Smooth muscle cell of the brain vasculature (primary cell): Measurements from ENCODE around the gene MFAP3.
"Not testable (repeated sequence)": the region's sequence is repeated elsewhere in the genome, so short reads cannot be mapped to it uniquely, and the experiment has no call there.

Experiments used
- DNase-seq: peaks from one replicate; pipeline ENCODE4 v3.0.0-alpha.2; 2012; ENCODE audit warnings: low read depth, low spot score

MFAP3 gene

GRCh38 chr5:154038707-154039457 is at the start of gene MFAP3, which contains the start of gene FAM114A2:
TSS of gene MFAP3 (plus strand) at chr5:154038967. CDS start at chr5:154049723, 10,756 bp downstream.
TSS of gene FAM114A2 (minus strand) at chr5:154038910. CDS start at chr5:154034953, 3,957 bp downstream.
- peak; percentile 45 for DNase-seq

DNA sequence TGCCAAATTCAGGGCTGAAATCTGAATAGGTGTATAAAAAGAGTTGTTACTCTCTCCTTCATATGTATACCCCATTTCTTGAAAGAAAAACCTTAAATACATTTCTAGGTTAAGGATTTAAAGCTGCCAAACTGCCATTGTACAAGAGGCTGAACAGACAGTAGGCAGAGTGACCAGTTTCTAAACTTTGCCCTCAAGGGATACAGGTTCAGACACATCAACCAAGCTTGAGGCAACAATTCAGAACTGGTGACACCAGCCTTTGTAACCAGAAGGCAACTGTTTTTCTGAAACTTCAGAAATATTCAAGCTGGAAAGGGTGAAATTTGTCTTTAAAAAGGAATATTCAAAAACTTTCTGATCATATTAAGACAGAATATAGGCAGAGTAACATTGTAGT is 47.6 kb upstream of the MFAP3 start:
- DNase-seq, result no peak

DNA sequence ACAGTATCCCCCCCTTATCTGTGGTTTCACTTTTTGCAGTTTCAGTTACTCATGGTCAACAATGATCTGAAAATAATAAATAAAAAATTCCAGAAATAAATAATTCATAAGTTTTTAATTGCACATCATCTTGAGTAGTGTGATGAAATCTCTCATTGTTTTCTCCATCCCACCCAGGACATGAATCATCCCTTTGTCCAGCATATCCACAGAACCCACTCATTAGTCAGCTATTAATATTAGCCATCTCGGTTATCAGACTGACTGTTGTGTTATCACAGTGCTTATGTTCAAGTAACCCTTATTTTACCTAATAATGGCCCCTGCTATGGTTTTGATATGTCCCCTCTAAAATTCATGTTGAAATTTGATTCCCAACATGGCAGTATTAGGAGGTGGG is 40.8 kb upstream of the MFAP3 start:
- no peak for DNase-seq

GRCh38 chr5:153998768-153999167 is 40.0 kb upstream of the MFAP3 start:
- DNase-seq, result no peak

GRCh38 chr5:153999995-154000394 is 38.8 kb upstream of the MFAP3 start:
- no peak for DNase-seq

- DNase-seq, result no peak
Observed at GRCh38 chr5:154000703-154001102, 38.1 kb upstream of the MFAP3 start.

GRCh38 chr5:154002093-154002492 is 36.7 kb upstream of the MFAP3 start:
- no peak for DNase-seq

- DNase-seq, result no peak
Observed at GRCh38 chr5:154002511-154003020, 36.2 kb upstream of the MFAP3 start.

DNA sequence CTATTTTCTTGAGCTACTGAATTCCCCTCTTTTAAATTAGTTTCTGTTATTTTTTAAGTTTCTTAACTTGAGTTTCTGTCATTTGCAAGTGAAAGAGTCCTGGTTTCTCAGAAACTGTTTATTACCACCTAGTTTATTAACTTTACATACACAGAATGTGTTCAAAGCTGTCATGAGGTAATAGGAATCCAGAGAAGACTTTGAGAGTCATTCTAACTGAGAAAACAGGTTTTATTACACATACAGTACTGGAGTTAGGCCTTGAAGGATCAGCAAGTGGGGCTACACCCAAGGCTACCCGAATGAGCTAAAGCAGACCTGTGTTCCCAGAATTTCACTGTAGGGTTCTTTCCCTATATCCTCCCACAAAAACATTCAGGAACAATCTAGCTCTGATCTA is 33.1 kb upstream of the MFAP3 start:
- DNase-seq, result no peak

- no peak for DNase-seq
Observed at GRCh38 chr5:154010660-154011059, 28.1 kb upstream of the MFAP3 start.

- DNase-seq, result no peak
Observed at GRCh38 chr5:154015071-154015693, 23.6 kb upstream of the MFAP3 start.

DNA sequence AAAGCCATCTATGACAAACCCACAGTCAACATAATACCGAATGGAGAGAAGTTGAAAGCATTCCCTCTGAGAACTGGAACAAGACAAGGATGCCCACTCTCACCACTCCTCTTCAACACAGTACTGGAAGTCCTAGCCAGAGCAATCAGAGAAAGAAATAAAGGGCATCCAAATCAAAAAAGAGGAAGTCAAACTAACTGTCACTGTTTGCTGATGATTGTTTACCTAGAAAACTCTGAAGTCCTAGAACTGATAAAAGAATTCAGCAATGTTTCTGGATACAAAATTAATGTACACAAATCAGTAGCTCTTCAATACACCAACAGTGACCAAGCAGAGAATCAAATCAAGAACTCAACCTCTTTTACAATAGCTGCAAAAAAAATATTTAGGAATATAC is 19.8 kb upstream of the MFAP3 start:
- not testable (repeated sequence) for DNase-seq

- no peak for DNase-seq
Observed at GRCh38 chr5:154025951-154026350, 12.8 kb upstream of the MFAP3 start.

GRCh38 chr5:154031937-154032489 is 6.8 kb upstream of the MFAP3 start:
- no peak for DNase-seq

- no peak for DNase-seq
Observed at GRCh38 chr5:154034944-154035343, 3.8 kb upstream of the MFAP3 start.

DNA sequence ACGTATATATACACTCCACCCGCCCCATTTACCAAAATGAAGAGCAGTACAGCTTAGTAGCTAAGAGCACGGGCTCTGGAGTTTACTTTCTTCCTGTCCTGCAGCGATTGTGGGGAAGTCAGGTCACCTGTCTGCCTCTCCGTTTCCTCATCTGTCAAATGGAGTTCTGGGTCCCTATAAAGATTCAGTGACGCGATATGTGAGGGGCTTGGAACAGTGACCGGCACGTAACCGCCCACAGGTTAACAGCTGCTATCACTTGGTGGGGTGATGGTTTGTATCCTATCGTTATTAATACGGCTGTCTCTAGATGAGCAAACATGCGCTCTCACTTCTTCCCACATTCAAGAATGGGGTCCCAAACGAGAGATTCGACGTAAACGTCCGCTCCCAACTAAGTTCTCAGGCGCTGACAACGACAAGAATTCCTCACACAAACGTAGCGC is 483 bp upstream of the MFAP3 start:
- peak; percentile 3 for DNase-seq

DNA sequence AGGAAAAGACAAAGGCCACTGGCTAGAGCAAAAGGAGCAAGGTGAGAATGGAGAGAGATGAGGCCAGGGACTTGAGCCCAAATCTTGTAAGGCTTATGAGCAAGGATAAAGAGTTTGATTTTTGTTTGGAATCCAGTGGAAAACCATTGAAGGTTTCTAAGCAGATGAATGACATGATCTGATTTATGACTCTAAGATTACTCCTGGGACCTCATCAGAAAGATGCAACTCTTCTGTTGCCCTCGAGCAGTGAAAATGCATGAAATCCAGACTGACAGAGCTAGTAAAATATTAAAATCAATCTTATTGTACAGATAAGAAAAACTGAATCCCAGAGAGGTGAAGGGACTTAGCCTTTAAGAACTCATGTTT is 677 bp downstream of the MFAP3 start:
- DNase-seq, result no peak

DNA sequence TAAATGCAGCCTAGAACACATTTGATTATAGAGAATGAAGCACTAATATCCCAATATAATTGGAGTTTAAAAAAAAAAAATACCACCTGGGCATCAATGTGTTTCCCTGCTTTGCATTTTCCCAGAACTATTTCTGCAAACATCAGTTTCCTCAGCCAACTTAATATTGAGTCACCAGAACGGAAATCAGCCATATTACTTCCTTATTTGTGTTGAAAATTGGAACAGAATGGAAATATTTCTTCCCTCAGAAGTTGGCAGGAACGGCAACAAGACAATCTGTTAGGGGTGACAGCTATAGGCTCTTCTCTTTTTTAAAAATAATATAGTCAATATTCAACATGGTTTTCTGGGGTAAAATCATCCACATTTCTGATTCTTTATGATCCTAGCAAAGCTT is 4.0 kb downstream of the MFAP3 start:
- DNase-seq, result no peak

DNA sequence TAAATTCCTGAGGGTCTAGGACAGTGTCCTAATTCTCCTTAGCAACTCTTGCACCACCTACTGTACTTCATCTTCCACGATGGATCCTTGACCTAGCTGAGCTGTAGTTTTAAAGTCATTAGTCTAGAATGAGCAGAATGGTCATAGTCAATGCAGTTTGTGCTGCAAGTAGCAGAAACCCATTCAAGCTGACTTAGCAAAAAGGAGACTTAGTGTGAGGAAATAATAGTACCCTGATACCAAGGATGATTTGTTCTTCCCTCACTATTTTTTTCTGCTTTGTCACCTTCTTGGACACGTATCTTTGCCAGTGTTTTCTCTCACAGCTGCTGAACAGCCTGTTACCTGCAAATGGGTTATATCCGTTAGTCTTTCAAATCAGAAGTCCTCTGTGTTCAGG is 5.3 kb downstream of the MFAP3 start:
- DNase-seq, result no peak

DNA sequence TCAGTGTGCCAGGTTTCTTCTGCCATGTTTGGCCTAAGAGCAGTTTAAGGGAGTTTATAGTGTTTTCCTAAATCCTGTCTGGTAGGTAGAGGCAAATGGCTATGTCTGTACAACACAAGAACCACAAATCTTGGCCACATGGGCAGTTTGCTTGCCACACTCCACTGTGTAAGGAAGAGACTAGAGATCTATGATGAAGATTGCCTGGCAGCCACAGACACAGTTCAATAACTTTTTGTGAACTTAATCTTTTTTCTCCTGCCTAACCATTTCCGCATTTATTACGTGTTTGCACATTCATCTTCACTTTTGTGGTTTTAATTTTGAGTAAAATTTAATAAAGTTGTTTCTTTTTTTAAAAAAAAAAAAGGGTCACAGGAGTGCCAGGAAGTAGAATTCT is 5.8 kb downstream of the MFAP3 start:
- no peak for DNase-seq

DNA sequence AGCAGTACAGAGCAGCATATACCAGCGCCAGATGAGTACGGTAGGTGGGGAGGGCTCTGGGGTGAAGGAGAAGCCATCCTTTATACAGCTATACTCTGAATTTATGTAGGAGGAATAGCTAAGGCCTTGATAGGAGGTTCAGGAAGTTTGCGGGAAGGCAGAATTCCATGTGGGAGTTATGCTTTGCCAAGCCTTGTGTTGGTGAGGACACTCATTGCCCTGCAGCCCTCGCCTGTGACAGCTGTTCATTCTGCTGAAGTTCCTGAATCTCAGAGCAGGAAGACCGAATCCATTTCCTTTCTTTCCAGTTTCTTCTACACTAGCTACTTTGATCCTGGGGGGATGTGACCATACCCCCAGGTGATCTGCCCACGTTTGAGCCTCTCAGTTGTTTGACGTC is 7.7 kb downstream of the MFAP3 start:
- no peak for DNase-seq

GRCh38 chr5:154047324-154047723 is 8.6 kb downstream of the MFAP3 start:
- no peak for DNase-seq

DNA sequence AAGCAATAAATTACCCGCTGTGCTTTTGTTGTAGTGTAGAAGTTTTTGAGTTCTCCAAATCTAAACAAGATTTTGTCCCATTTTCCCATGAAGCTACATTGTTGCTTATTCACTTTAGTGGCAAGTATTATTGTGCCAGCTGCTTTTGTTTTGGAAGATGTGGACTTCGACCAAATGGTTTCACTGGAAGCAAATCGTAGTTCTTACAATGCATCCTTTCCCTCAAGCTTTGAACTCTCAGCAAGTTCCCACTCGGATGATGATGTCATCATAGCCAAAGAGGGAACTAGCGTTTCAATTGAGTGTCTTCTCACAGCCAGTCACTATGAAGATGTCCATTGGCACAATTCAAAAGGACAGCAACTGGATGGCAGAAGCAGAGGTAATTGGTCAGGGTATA is 10.9 kb downstream of the MFAP3 start:
- DNase-seq, result no peak
